ENCODE measurements around the gene DENND4B. TPM values are rescaled to one million over a fixed set of nuclear protein-coding genes. Genes with fewer than 3 reads are reported as not detected.

Gene DENND4B
- total RNA-seq, 1 experiment from 2014 or later: 66.6 TPM

- no TSS peak for BruUV-seq (replicated peaks)
- H3K27ac ChIP-seq (ENCODE audit: low read depth, low read length, poor library complexity, severe bottlenecking): no peak overlapping the region
- DNase-seq (ENCODE audit: low spot score): no peak
- no peaks in the 10 kb centered on the region for H3K36me3 ChIP-seq (ENCODE audit: insufficient read depth, low read length, poor library complexity, severe bottlenecking)
- H3K4me3 ChIP-seq (ENCODE audit: low read depth, low read length, poor library complexity, severe bottlenecking): no peak overlapping the region
- no peak for TF ChIP-seq EZH2 (IDR thresholded peaks at IDR 0.05; ENCODE audit: borderline replicate concordance, low read depth, low read length, poor library complexity, severe bottlenecking)
- TF ChIP-seq CTCF (conservative IDR thresholded peaks at IDR 0.05; ENCODE audit: low read depth, low read length): no peak
- H3K27me3 ChIP-seq (replicated peaks; ENCODE audit: insufficient read depth, low read depth, low read length, poor library complexity): no peaks in the 10 kb centered on the region
- POLR2A ChIA-PET (ENCODE audit: low non-redundant PET): no interaction called here
- CTCF ChIA-PET: no interaction called here
- intact Hi-C loops (cut with micrococcal nuclease; ENCODE audit: unreplicated experiment): no loop called here
- peaks cover 24% of the 10 kb centered on the region for H3K4me1 ChIP-seq (ENCODE audit: insufficient read depth, low read length, poor library complexity, severe bottlenecking)
- no peaks in the 10 kb centered on the region for H3K9me3 ChIP-seq (ENCODE audit: low read depth, low read length, poor library complexity, severe bottlenecking)
Measured at GRCh38 chr1:153926405-153926804, 20.1 kb downstream of the DENND4B start.

- Histone ChIP-seq H3K4me3 (ENCODE audit: low read depth, low read length, poor library complexity, severe bottlenecking) (peak within 1 kb of the TSS; percentile 75), H3K36me3 (ENCODE audit: insufficient read depth, low read length, poor library complexity, severe bottlenecking) (no peaks in the 10 kb centered on the region), H3K9me3 (ENCODE audit: low read depth, low read length, poor library complexity, severe bottlenecking) (no peaks in the 10 kb centered on the region), H3K4me1 (ENCODE audit: insufficient read depth, low read length, poor library complexity, severe bottlenecking) (peaks cover 31% of the 10 kb centered on the region), H3K27ac (ENCODE audit: low read depth, low read length, poor library complexity, severe bottlenecking) (peak within 1 kb of the TSS; percentile 77), H3K27me3 (replicated peaks; ENCODE audit: insufficient read depth, low read depth, low read length, poor library complexity) (no peaks in the 10 kb centered on the region)
- intact Hi-C loops (cut with micrococcal nuclease; ENCODE audit: unreplicated experiment): loop anchor here (5.0 kb wide), 1 partner anchor 101 kb away; no protein-coding TSS in a partner anchor
- POLR2A ChIA-PET (ENCODE audit: low non-redundant PET): interaction anchor here (0.6 to 0.7 kb wide), 2 partner anchors 21 to 45 kb away, joined by 4 to 6 read pairs; no protein-coding TSS in a partner anchor
- DNase-seq (ENCODE audit: low spot score): peak; percentile 100
- no peak for TF ChIP-seq EZH2 (IDR thresholded peaks at IDR 0.05; ENCODE audit: borderline replicate concordance, low read depth, low read length, poor library complexity, severe bottlenecking)
- TF ChIP-seq CTCF (conservative IDR thresholded peaks at IDR 0.05; ENCODE audit: low read depth, low read length): no peak
- TSS peak; percentile 94 for BruUV-seq (replicated peaks)
- CTCF ChIA-PET: interaction anchor here (0.5 to 0.9 kb wide), 2 partner anchors 102 to 108 kb away, joined by 3 to 4 read pairs; no protein-coding TSS in a partner anchor
Measured at GRCh38 chr1:153922972-153923925, 23.3 kb downstream of the DENND4B start, which contains the start of gene GATAD2B. Gene GATAD2B (minus strand): TSS chr1:153922972. CDS start chr1:153828347, 94,625 bp downstream.

DNA sequence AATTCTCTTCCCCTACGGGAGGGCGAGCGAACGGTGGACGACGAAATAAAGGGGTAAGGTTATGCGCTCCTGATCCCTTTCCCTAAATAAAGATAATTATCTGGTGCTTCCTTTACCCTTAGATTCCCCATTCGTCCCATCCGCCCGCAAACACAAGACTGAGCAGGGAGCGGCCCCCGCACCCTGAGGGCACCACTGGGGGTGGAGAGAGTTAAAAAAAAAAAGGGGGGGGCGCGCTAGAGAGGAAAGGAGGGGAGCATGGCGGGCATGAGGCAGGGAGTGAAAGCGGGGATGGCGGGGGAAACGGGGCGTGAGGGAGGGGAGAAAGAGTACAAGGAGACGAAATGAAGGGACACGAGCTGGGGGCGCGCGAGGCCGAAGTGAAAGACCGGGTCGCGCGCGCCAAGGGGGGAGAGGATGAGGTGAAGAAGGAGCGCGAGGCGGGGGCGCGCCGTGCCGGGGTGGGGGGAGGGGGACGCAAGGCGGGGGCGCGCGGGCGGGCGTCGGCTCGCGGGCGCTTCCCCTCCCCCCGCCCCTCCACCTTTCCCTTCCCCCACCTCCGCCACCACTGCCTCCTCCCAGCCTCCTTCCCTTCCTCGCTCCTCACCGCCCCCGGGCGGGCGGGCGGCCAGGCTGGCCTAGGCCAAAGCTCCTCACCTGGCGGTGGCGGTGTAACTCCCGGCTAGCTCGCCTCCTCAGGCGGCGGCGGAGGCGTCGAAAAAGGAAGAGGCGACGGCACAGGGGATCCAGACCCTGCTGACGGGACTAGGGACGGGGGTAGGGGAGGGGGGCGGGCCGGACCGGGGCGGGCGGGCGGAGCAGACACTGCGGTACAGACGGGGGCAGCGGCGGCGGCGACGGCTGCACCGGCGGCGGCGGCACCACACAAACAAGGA is 24.2 kb downstream of the DENND4B start:
- intact Hi-C loops (cut with micrococcal nuclease; ENCODE audit: unreplicated experiment): loop anchor here (5.0 kb wide), 1 partner anchor 100 kb away; no protein-coding TSS in a partner anchor
- TF ChIP-seq CTCF (conservative IDR thresholded peaks at IDR 0.05; ENCODE audit: low read depth, low read length) (0 out of 2 replicates have a peak, but pooled peaks have one; percentile 24), EZH2 (IDR thresholded peaks at IDR 0.05; ENCODE audit: borderline replicate concordance, low read depth, low read length, poor library complexity, severe bottlenecking) (no peak)
- H3K4me3 ChIP-seq (ENCODE audit: low read depth, low read length, poor library complexity, severe bottlenecking): peak overlapping the region; percentile 75
- POLR2A ChIA-PET (ENCODE audit: low non-redundant PET): interaction anchor here (0.6 kb wide), 1 partner anchor 44 kb away, joined by 6 read pairs; no protein-coding TSS in a partner anchor
- peak; percentile 78 for DNase-seq (ENCODE audit: low spot score)
- no peaks in the 10 kb centered on the region for H3K36me3 ChIP-seq (ENCODE audit: insufficient read depth, low read length, poor library complexity, severe bottlenecking)
- H3K27ac ChIP-seq (ENCODE audit: low read depth, low read length, poor library complexity, severe bottlenecking): peak overlapping the region; percentile 77
- CTCF ChIA-PET: interaction anchor here (0.5 to 0.9 kb wide), 3 partner anchors 24 to 107 kb away, joined by 3 to 5 read pairs (median 4); partner anchors contain the start of gene DENND4B
- H3K27me3 ChIP-seq (replicated peaks; ENCODE audit: insufficient read depth, low read depth, low read length, poor library complexity): no peaks in the 10 kb centered on the region
- peaks cover 27% of the 10 kb centered on the region for H3K4me1 ChIP-seq (ENCODE audit: insufficient read depth, low read length, poor library complexity, severe bottlenecking)
- BruUV-seq (replicated peaks): no TSS peak
- no peaks in the 10 kb centered on the region for H3K9me3 ChIP-seq (ENCODE audit: low read depth, low read length, poor library complexity, severe bottlenecking)

All from A673 (cell line).